Measurements from ENCODE around the gene BMPR1A.

DNA sequence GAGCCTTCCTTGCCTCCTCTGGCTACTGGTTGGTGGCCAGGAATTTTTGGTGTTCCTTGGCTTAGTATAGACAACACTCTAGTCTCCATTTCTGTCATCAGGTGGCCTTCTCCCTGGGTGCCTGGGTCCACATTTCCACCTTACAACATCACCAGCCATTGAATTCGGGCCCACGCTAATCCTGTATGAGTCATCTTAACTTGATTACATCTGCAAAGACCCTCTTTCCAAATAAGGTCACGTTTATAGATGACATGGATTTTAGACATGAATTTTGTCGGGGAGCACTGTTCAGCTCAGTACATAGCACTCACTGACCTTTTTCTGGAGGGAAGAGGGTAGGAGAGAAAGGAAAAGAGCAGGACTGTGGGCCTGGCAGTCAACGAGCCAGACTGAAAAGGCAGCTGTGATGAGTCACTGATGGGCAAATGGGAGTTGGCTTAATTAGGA lies 161.6 kb downstream of the BMPR1A start:
- TF ChIP-seq RFX5 (IDR thresholded peaks at IDR 0.05; ENCODE audit: low read depth, low read length) (no peak), ZNF274 (IDR thresholded peaks at IDR 0.05; ENCODE audit: borderline replicate concordance, low read depth, low read length) (no peak)

Measured in K562 (cell line).